ENCODE measurements around the gene HS6ST1. TPM values are rescaled to one million over a fixed set of nuclear protein-coding genes. Genes with fewer than 3 reads are reported as not detected.

HS6ST1 gene
- total and polyA plus RNA-seq, 3 donors from 2014 or later = 58.7 to 203 (median 143) TPM

DNA sequence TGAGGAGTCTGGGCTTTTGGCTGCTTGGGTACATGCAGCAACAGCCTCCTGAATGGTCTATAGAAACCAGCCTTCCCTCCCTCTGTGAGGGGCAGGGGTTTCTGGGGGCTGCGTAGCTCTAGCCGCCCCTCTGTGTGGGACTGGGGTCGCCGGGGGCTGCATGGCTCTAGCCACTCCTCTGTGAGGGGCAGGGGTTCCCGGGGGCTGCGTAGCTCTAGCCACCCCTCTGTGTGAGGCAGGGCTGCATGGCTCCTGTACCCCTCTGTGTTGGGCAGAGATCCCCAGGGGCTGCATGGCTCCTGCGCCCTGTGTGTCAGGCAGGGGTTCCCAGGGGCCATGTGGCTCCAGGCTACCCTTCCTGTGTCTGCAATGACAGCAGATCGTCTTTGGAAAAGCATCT lies 17.6 kb downstream of the HS6ST1 start:
- peaks cover 55% of the 10 kb centered on the region for H3K4me1 ChIP-seq
- TF ChIP-seq, protein P1, sequence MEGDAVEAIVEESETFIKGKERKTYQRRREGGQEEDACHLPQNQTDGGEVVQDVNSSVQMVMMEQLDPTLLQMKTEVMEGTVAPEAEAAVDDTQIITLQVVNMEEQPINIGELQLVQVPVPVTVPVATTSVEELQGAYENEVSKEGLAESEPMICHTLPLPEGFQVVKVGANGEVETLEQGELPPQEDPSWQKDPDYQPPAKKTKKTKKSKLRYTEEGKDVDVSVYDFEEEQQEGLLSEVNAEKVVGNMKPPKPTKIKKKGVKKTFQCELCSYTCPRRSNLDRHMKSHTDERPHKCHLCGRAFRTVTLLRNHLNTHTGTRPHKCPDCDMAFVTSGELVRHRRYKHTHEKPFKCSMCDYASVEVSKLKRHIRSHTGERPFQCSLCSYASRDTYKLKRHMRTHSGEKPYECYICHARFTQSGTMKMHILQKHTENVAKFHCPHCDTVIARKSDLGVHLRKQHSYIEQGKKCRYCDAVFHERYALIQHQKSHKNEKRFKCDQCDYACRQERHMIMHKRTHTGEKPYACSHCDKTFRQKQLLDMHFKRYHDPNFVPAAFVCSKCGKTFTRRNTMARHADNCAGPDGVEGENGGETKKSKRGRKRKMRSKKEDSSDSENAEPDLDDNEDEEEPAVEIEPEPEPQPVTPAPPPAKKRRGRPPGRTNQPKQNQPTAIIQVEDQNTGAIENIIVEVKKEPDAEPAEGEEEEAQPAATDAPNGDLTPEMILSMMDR (IDR thresholded peaks at IDR 0.05) = no peak
- TF ChIP-seq POLR2A (IDR thresholded peaks at IDR 0.05) = no peak
- H3K36me3 ChIP-seq (ENCODE audit: low read depth, missing control alignments) = no peaks in the 10 kb centered on the region
- DNase-seq = no peak
- intact Hi-C loops (cut with DNase I; ENCODE audit: low total_unique reads) = no loop called here
- 66 to 82% methylated on average over 2 to 6 of the region's 8 CpGs for WGBS, 2 donors
- H3K9me3 ChIP-seq = no peaks in the 10 kb centered on the region
- no peak overlapping the region for H3K27ac ChIP-seq
- no peaks in the 10 kb centered on the region for H3K27me3 ChIP-seq
- no peak overlapping the region for H3K4me3 ChIP-seq

GRCh38 chr2:128300151-128301020 lies 18.3 kb downstream of the HS6ST1 start:
- Histone ChIP-seq H3K9me3 (no peaks in the 10 kb centered on the region), H3K4me3 (no peak overlapping the region), H3K27me3 (no peaks in the 10 kb centered on the region), H3K27ac (no peak overlapping the region), H3K4me1 (peaks cover 49% of the 10 kb centered on the region), H3K36me3 (ENCODE audit: low read depth, missing control alignments) (no peaks in the 10 kb centered on the region)
- WGBS, 2 donors = 81 to 82% methylated on average over 18 to 23 of the region's 23 CpGs
- intact Hi-C loops (cut with DNase I; ENCODE audit: low total_unique reads) = no loop called here
- no peak for DNase-seq
- TF ChIP-seq, protein P1 (IDR thresholded peaks at IDR 0.05) = no peak
- TF ChIP-seq POLR2A (IDR thresholded peaks at IDR 0.05) = no peak

DNA sequence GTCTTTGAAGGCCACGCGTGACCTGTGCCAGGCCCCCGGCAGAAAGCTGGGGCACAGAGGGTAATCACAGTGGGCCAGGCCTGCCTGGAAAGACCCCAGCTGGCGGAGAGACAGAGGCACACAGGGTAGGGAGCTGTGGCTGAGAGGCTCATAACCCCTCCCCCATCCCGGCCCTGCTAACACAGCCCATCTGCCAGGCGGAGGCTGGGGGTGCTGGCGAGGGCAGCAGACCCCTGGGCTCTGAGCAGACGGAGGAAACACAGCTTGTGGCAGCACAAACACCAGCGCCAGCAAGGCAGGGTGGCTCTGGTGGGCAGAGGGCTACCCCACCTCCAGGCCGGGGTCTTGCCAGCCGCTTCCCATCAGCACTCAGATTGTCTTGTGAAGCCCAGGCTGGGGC lies 19.0 kb downstream of the HS6ST1 start:
- WGBS, 2 donors = 80 to 92% methylated on average over 10 to 11 of the region's 11 CpGs
- TF ChIP-seq, protein P1 (IDR thresholded peaks at IDR 0.05) = no peak
- no peak for TF ChIP-seq POLR2A (IDR thresholded peaks at IDR 0.05)
- H3K27ac ChIP-seq = no peak overlapping the region
- intact Hi-C loops (cut with DNase I; ENCODE audit: low total_unique reads) = no loop called here
- H3K27me3 ChIP-seq = no peaks in the 10 kb centered on the region
- no peak overlapping the region for H3K4me3 ChIP-seq
- peaks cover 41% of the 10 kb centered on the region for H3K4me1 ChIP-seq
- H3K36me3 ChIP-seq (ENCODE audit: low read depth, missing control alignments) = no peaks in the 10 kb centered on the region
- H3K9me3 ChIP-seq = no peaks in the 10 kb centered on the region
- no peak for DNase-seq

DNA sequence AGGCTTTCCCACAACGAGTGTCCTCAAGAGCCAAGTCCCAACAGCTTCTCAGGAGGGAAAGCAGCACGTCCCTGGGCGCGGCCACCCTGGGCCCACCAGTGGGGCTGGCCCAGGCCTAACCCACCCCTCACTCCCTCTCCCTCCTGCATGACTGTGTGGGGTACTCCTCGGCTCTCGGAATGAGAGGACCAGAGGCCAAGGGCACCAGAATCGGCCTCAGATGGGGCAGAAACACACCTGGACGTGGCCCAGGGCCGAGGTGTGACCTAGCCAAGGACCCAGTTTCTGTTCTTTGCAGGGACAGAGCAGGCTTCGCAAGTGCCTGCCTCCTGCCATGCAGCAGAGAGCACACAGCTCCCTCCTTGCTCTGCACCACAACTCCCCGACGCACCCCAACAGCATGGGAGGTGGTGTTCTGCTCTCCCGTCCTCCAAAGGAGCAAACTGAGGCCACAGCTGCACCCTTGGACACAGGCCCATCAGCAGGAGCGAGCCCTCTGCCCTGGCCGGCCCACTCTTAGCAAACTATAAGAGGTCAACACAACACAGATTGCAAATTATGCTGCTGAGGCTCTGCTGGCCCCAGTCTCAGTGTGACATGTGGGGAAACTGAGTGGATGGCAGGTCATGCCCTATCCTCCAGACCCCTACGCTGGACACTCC lies 19.7 kb downstream of the HS6ST1 start:
- no peak for DNase-seq
- 56 to 66% methylated on average over 10 to 16 of the region's 16 CpGs for WGBS, 2 donors
- H3K36me3 ChIP-seq (ENCODE audit: low read depth, missing control alignments) = no peaks in the 10 kb centered on the region
- peaks cover 37% of the 10 kb centered on the region for H3K4me1 ChIP-seq
- H3K27me3 ChIP-seq = no peaks in the 10 kb centered on the region
- H3K9me3 ChIP-seq = no peaks in the 10 kb centered on the region
- no peak overlapping the region for H3K4me3 ChIP-seq
- intact Hi-C loops (cut with DNase I; ENCODE audit: low total_unique reads) = no loop called here
- no peak overlapping the region for H3K27ac ChIP-seq
- TF ChIP-seq POLR2A (IDR thresholded peaks at IDR 0.05) = no peak
- TF ChIP-seq, protein P1 (IDR thresholded peaks at IDR 0.05) = no peak

Data from testis (tissue), 3 donors.